Activated effector memory CD4-positive, alpha-beta T cell treated with anti-CD3 and anti-CD28 coated beads, Interleukin-2, amount 50 U/mL, for 16 hours (primary cell): ENCODE measurements around the gene IGSF3.
"Not testable (repeated sequence)": the region's sequence is repeated elsewhere in the genome, so short reads cannot be mapped to it uniquely, and the experiment has no call there.

ENCODE experiments used
- DNase-seq: peaks from one replicate; pipeline ENCODE4 v3.0.0-alpha.2; 2020

The IGSF3 gene

DNA sequence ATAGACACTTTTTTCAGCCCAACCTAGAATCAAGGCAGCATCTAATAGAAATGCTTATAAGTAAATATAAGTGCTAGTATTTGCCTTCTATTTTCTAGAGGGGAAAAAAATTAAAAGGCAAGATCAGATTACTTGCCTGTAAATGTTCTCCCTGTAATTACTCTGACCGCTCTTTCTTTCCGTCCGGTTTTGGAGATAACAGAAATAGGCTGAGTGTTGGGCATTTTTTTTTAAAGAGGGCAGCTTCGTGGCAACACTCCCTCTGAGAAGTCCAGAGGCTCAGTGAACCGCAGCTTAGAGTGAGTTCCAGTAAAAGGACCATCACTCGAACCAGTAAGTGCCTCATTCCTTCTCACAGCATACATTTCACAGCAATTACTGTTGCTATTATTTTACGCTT lies 40.6 kb downstream of the IGSF3 start:
- not testable (repeated sequence) for DNase-seq

DNA sequence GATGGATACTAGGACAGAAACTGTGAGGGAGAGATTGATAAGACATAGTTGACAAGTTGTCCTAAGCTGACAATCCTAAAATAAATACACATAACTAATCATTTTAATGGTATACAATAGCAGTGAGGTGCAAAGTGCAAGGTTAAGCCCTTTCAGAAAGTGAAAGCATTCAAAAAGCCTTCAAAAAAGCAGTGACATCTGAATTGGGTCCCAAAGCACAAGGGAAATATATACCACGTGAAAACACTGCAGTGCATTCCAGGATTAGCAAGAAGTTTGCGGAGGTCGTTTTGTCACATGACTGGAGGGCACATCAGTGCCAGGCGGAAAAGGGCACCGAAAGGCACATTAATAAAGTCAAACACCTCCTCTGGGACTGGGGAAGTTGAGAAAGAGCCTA lies 42.4 kb downstream of the IGSF3 start:
- not testable (repeated sequence) for DNase-seq

DNA sequence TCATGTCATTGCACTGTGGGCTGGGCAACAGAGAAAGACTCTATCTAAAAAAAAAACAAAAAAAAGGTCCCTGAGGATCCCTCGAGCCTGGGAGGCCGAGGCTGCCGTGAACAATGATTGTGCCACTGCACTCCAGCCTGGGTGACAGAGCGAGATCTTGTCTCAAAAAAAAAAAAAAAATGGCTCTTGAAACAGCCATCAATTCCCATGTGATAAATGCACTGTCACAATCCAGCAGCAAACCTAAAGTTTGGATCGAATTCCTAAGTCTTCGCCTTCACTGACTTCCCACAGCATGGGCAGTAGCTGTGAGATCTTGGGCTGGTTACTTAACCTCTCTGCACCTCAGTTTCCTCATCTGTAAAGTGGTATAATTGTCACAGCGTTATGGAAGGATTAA lies 43.5 kb downstream of the IGSF3 start:
- no peak for DNase-seq

- not testable (repeated sequence) for DNase-seq
Observed at GRCh38 chr1:116622496-116622895, 45.0 kb downstream of the IGSF3 start.

- not testable (repeated sequence) for DNase-seq
Observed at GRCh38 chr1:116621756-116622155, 45.8 kb downstream of the IGSF3 start.

DNA sequence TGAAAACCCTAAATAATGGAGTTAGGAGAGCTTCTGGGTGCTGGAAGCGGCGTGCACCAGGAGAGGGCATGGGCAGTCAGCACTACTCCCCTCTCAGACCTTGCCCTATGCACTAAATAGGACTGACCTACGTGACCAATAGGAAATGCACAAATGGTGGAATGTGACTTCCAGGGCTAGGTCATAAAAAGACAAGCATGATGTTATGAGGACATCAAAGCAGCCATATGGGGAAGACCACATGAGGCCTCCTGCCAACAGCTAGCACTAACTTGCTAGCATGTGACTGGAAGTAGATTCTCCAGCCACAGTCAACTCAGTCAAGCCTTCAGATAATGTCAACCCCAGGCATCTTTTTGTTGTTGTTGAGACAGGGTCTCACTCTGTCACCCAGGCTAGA lies 47.1 kb downstream of the IGSF3 start:
- not testable (repeated sequence) for DNase-seq

GRCh38 chr1:116619106-116619505 lies 48.4 kb downstream of the IGSF3 start:
- DNase-seq, result not testable (repeated sequence)

DNA sequence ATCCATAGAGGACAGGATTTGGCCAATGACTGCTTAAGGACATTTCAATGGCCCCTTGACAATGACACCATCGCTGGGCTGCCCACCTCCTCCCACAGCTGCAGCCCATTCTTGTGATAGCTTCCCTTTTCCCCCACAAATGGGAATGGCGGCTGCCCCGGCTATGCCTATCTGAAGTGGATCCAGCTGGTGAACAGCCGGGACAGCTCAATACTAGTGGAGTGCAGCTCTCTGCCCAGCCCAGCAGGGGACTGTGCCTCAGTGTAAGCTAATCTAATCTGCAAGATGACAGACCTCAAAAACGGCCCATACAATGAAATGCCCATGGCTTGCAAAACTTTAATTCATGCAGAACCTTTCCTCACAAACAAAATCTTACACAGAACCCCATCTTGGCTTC lies 49.7 kb downstream of the IGSF3 start:
- not testable (repeated sequence) for DNase-seq

DNA sequence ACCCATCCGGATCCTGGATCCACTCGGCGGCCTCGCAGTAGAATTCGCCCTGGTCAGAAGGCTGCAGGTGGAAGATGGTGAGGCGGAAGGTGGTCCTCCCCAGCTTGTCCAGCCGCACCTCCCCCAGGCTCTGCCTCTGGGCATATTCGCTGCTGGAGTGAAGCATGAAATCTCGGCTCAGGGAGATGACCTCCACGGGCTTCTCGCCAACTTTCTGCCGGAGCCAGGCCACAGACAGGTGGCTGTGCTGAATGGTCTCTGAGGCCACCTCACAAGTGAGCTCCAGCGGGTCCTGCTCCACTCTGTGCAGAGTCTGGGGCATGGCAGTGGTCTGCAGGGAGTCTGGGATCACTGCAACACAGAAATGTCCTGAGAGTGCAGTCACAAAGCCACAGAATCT lies 53.7 kb downstream of the IGSF3 start:
- not testable (repeated sequence) for DNase-seq

- not testable (repeated sequence) for DNase-seq
Observed at GRCh38 chr1:116609801-116610371, 57.6 kb downstream of the IGSF3 start.

DNA sequence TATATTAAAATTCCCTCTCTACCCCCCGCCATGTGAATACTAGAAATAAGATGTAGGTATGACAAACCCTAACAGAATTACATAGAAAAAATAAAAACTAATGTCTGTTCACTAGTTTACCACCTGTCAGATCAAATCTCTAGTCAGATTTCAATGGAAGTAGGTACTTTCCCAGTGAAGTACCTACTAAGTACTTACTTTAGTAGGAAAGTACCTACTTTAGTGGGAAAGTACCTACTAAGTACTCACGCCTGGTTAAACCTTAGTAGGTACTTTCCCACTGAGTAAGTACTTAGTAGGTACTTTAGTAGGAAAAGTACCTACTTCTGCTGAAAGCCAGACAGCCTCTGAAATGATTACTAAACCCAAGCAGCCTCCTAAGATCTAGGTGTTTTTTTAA lies 58.7 kb downstream of the IGSF3 start:
- not testable (repeated sequence) for DNase-seq

DNA sequence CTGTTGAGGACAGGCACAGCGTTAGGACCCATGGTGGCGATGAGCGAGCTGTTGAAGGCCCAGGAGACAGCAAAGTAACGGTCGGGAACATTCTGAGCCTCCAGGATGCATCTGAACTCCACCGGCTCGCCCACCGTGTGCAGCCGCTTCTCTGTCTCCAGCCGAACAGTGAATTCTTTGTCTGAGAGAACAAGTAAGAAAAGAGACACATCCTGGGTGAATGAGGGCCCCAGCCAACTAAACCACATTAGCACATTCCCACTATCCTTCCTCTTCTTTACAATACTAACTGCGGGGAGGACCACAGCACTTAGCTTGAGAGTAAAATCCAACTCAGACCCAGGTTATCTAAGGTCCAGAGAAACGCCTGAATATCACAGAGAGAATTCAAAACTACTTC lies 59.4 kb downstream of the IGSF3 start:
- DNase-seq, result not testable (repeated sequence)

DNA sequence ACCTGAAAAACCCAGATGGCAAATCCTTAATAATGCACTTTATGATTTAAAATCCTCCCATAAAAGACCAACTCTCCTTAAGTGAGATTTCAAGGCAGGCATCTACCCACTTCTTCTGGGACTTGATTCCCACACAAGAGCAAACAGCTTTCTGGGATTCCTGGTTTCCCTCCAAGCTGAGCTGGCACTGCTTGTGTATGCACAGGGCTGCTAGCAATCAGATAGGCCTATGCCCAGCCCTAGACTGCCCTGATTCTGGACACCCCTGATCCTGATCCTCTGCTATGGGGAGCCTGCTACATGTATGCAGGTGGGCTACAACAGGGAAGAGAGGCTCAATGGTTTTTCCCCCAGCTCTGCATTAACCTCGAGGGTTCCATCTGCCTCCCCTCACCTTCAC lies 60.1 kb downstream of the IGSF3 start:
- not testable (repeated sequence) for DNase-seq

- DNase-seq, result peak; percentile 68
Observed at GRCh38 chr1:116606067-116606466, 61.5 kb downstream of the IGSF3 start.

GRCh38 chr1:116605315-116605714 lies 62.2 kb downstream of the IGSF3 start:
- no peak for DNase-seq

GRCh38 chr1:116604408-116604807 lies 63.1 kb downstream of the IGSF3 start:
- DNase-seq, result not testable (repeated sequence)

- not testable (repeated sequence) for DNase-seq
Observed at GRCh38 chr1:116603646-116604045, 63.9 kb downstream of the IGSF3 start.

GRCh38 chr1:116599369-116599768 lies 68.2 kb downstream of the IGSF3 start:
- DNase-seq, result not testable (repeated sequence)

GRCh38 chr1:116598420-116599036 lies 69.0 kb downstream of the IGSF3 start:
- not testable (repeated sequence) for DNase-seq

- DNase-seq, result not testable (repeated sequence)
Observed at GRCh38 chr1:116597388-116597787, 70.1 kb downstream of the IGSF3 start.

DNA sequence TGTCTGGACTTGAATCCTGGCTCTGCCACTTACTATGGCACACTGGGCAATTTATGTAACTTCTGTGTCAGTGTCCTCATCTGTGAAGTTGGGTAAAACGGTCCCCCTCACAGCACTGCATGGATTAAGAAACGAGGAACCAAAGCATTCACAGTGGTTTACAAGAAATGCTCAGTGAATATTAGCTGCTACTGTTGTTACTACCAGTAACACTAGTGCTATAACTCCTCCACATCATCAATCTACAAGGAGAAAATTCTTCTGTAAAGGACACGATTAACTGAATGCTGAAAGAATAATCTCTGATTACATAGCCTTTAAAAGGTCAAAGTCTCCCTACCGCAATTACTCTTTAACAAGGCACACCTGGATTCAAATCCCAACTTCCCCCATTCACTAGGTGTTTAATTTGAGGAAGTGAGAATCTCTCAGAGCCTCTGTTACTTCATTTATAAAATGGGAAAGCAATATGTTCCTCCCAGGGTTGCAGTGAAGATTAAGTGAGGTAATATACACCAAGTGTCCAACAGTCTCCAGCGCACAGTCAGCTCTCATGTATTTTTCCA lies 70.7 kb downstream of the IGSF3 start:
- DNase-seq, result not testable (repeated sequence)

DNA sequence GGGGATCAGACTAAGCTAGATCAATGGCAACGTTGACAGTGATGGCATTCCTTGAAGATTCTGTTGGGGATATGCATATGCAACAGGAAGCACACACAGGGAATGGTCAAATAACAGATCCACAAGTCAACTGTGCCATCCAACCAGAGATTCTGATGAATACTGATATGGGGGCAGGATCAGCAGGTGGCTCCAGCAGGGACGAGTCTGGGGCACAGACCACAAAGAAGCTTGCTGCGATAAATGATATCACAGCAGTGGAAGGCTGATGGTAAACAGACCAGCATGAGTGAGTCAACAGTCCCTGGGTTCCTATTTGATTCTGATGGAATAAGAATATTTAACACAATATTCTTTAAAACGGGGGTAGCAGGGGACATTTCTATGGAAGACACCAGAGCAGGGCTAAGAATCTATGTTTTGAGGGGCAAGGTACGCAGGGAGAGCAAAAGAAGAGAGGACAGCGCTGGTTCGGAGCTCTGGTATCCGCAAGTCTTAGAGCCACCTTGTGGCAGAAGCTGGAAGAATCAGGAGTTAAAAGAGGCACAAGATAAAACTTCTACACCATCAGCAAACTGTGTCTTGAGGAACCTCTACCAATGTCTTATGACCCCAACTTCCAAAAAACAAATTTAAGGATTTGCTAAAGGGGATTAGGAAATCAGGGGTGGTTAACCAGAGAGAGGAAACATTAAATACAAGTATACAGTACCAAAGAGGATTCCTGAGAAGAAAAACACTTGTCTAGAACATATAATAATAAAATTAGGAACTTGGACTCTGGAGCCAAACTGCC lies 71.4 kb downstream of the IGSF3 start:
- DNase-seq, result not testable (repeated sequence)

DNA sequence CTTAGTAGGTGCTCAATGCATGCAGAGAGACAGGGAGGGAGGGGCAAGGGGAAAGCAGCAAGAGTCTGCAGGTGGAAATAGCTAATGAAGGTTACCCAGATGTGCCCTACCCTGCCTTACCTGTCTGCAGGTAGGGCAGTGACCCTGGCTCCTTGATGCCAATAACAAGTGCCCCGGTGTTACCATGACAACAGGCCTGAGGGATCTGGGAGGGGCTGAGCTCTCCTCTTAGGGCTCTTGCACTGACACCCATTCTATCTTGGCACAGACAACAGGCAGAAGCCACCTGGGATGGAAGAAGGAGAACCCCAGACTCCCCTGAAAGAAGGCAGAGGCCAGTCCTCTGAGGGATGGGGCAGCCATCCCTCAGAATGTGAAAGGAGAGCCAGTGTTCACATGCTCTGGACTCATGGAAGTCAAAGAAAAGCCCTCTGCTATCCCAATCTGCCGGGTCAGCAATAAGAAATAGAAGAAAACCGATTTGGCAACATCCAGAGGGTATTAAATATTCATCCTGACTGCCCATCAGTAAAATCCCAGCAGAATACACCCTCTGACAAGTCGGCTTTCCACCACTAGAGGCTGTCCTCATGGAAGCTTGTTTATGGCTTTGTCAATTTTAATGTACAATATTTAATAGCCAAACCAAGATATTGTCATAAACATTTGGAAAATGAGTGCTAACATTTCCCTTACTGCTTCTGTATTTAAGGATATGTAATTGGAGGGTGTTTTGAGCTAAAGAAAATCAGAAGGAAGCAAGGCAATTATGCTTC lies 72.3 kb downstream of the IGSF3 start:
- DNase-seq, result not testable (repeated sequence)
